Measurements from ENCODE around the gene GASK1A.

DNA sequence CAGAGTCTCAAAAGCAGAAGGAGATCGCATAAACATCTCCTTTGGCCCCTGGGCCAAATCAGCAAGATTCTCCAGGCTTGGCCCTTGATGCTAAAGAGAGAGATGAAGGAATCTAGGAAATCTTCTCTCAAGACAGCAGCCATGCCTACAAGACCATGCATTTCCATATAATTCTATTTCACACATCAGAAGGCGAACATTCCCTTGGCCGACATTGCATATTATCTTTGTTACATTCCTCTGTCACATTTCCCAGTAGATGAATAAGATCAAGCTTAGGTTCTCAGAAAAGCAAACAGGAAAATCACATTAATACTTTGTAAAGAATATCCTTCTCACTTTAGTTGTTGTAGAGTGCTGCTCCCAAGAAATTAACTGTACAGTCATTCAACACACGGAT is 21.3 kb downstream of the GASK1A start:
- no peak for TF ChIP-seq CTCF (IDR thresholded peaks at IDR 0.05; ENCODE audit: extremely low read depth in 1 of 2, insufficient read depth in 1 of 2, low read depth in 1 of 2, low read length in 2 of 2)
- TF ChIP-seq, protein P1, sequence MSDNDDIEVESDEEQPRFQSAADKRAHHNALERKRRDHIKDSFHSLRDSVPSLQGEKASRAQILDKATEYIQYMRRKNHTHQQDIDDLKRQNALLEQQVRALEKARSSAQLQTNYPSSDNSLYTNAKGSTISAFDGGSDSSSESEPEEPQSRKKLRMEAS (IDR thresholded peaks at IDR 0.05; ENCODE audit: insufficient read depth, insufficient read length): no peak
- no peak for TF ChIP-seq POLR2A (IDR thresholded peaks at IDR 0.05; ENCODE audit: low read depth, low read length)
- TF ChIP-seq POLR2AphosphoS5 (IDR thresholded peaks at IDR 0.05; ENCODE audit: insufficient read depth, low read depth, low read length): no peak

All from endothelial cell of umbilical vein (primary cell).